IMR-90 (cell line): Measurements from ENCODE around the gene SNAP29. TPM values are rescaled to one million over a fixed set of nuclear protein-coding genes. Genes with fewer than 3 reads are reported as not detected.

Experiments
- ATAC-seq: fragments of 200-7000 bp; cut with Tn5 transposase; 2 replicates; pipeline ENCODE4 v1.9.1; 2020; ENCODE audit warnings: low read depth, mild to moderate bottlenecking, moderate library complexity
- BruUV-seq: library from RNA; stranded (reverse); fragments of 400-500 nt; replicated peaks from 2 replicates; lab custom pipeline; 2021; lab: Mats Ljungman, UMichigan
- CTCF ChIA-PET: fragments of 300-600 bp; formaldehyde crosslinking; extraction: SDS; loops from one replicate; lab custom pipeline; 2021; ENCODE audit warnings: antibody characterized with exemption; lab: Yijun Ruan, JAX
- POLR2A ChIA-PET: fragments of 300-600 bp; sonication (Branson Sonifier 250); formaldehyde crosslinking; loops from one replicate; lab custom pipeline; 2022; ENCODE audit warnings: antibody characterized with exemption; ENCODE audit not compliant: unreplicated experiment; lab: Charles Lee
- DNase-seq: peaks from one replicate; pipeline ENCODE4 v3.0.0; 2013
- H2AFZ ChIP-seq: replicated peaks from 2 replicates; pipeline ENCODE3; 2013; ENCODE audit warnings: low read length, mild to moderate bottlenecking; ENCODE audit not compliant: poor library complexity
- H2AK5ac ChIP-seq: 2 replicates; pipeline ENCODE4 v1.6.1; 2013; ENCODE audit warnings: low read depth, low read length, inconsistent platforms
- H2AK9ac ChIP-seq: replicated peaks from 2 replicates; pipeline ENCODE3; 2013; ENCODE audit warnings: mild to moderate bottlenecking, low read depth, low read length, moderate library complexity; ENCODE audit not compliant: poor library complexity
- H2BK120ac ChIP-seq: 2 replicates; pipeline ENCODE4 v1.6.1; 2013; ENCODE audit warnings: low read depth, low read length, inconsistent platforms
- H2BK15ac ChIP-seq: 3 replicates; pipeline ENCODE4 v1.6.1; 2013; ENCODE audit warnings: low read depth, low read length, inconsistent platforms
- H2BK20ac ChIP-seq: 2 replicates; pipeline ENCODE4 v1.6.1; 2013; ENCODE audit warnings: low read depth, mild to moderate bottlenecking, inconsistent platforms, low read length, moderate library complexity
- H2BK5ac ChIP-seq: 2 replicates; pipeline ENCODE4 v1.6.1; 2013; ENCODE audit warnings: mild to moderate bottlenecking, low read depth, low read length, inconsistent platforms; ENCODE audit not compliant: poor library complexity, severe bottlenecking
- H3K14ac ChIP-seq: replicated peaks from 2 replicates; pipeline ENCODE4 v1.6.1; 2013; ENCODE audit warnings: low read depth, low read length, inconsistent platforms
- H3K18ac ChIP-seq: 2 replicates; pipeline ENCODE4 v1.6.1; 2013; ENCODE audit warnings: low read depth, low read length, control low read depth
- H3K23ac ChIP-seq: 2 replicates; pipeline ENCODE4 v1.6.1; 2013; ENCODE audit warnings: low read depth, low read length, inconsistent platforms
- H3K27ac ChIP-seq: 2 replicates; pipeline ENCODE4 v1.5.1; 2013; ENCODE audit warnings: mild to moderate bottlenecking, control low read depth, low read length; ENCODE audit not compliant: insufficient read depth
- H3K27me3 ChIP-seq: 2 replicates; pipeline ENCODE4 v1.6.1; 2013; ENCODE audit warnings: low read length; ENCODE audit not compliant: control insufficient read depth, insufficient read depth
- H3K36me3 ChIP-seq: 2 replicates; pipeline ENCODE4 v1.6.1; 2013; ENCODE audit warnings: low read length, mixed read lengths; ENCODE audit not compliant: control insufficient read depth, insufficient read depth
- H3K4ac ChIP-seq: 2 replicates; pipeline ENCODE4 v1.6.1; 2013; ENCODE audit warnings: low read depth, low read length, inconsistent platforms
- H3K4me1 ChIP-seq: 2 replicates; pipeline ENCODE4 v1.6.1; 2013; ENCODE audit warnings: low read length, mixed read lengths; ENCODE audit not compliant: control insufficient read depth, insufficient read depth
- H3K4me2 ChIP-seq: 2 replicates; pipeline ENCODE4 v1.6.1; 2013; ENCODE audit warnings: low read depth, mild to moderate bottlenecking, control low read depth, low read length, moderate library complexity
- H3K4me3 ChIP-seq: 2 replicates; pipeline ENCODE4 v1.5.1; 2013; ENCODE audit warnings: low read depth, mild to moderate bottlenecking, control low read depth, low read length, moderate library complexity; ENCODE audit not compliant: insufficient read depth
- H3K56ac ChIP-seq: 2 replicates; pipeline ENCODE4 v1.6.1; 2013; ENCODE audit warnings: low read length, inconsistent platforms; ENCODE audit not compliant: insufficient read depth; ENCODE audit errors: extremely low read depth
- H3K79me1 ChIP-seq, 2 experiments: 2 replicates each; pipeline ENCODE4 v1.6.1; 2013; ENCODE audit warnings: low read length in 2 of 2, inconsistent platforms in 1 of 2, low read depth in 1 of 2
- H3K9ac ChIP-seq: 2 replicates; pipeline ENCODE4 v1.6.1; 2013; ENCODE audit warnings: low read depth, low read length, control low read depth
- H3K9me1 ChIP-seq: 2 replicates; pipeline ENCODE4 v1.6.1; 2013; ENCODE audit warnings: low read length, inconsistent platforms; ENCODE audit not compliant: insufficient read depth
- H3K9me3 ChIP-seq: 2 replicates; pipeline ENCODE4 v1.6.1; 2013; ENCODE audit warnings: low read length; ENCODE audit not compliant: control insufficient read depth, insufficient read depth
- H4K20me1 ChIP-seq: 2 replicates; pipeline ENCODE4 v1.6.1; 2013; ENCODE audit warnings: low read length, inconsistent platforms; ENCODE audit not compliant: insufficient read depth
- H4K5ac ChIP-seq: 2 replicates; pipeline ENCODE4 v1.6.1; 2013; ENCODE audit warnings: mild to moderate bottlenecking, low read depth, low read length, control low read depth
- H4K8ac ChIP-seq, 2 experiments: 2 replicates each; pipeline ENCODE4 v1.6.1; 2013; ENCODE audit warnings: low read depth in 2 of 2, low read length in 2 of 2, control low read depth in 1 of 2, inconsistent platforms in 1 of 2
- H4K91ac ChIP-seq: 2 replicates; pipeline ENCODE4 v1.6.1; 2013; ENCODE audit warnings: low read depth, low read length, inconsistent platforms; ENCODE audit not compliant: insufficient read depth
- BHLHE40 ChIP-seq: fragments of 150-350 bp; IDR thresholded peaks from 2 replicates; pipeline ENCODE4 v1.6.1; 2016; ENCODE audit warnings: mild to moderate bottlenecking, low read depth, low read length
- CHD1 ChIP-seq: IDR thresholded peaks from 2 replicates; pipeline ENCODE4 v1.6.1; 2012; ENCODE audit warnings: low read depth, low read length, improper control_type of control experiment
- ELK1 ChIP-seq: fragments of 150-350 bp; IDR thresholded peaks from 2 replicates; pipeline ENCODE4 v1.6.1; 2016; ENCODE audit warnings: low read depth, mild to moderate bottlenecking, low read length, moderate library complexity, borderline replicate concordance
- MAFK ChIP-seq: IDR thresholded peaks from 2 replicates; pipeline ENCODE4 v1.6.1; 2012; ENCODE audit warnings: low read depth, low read length, improper control_type of control experiment
- MAZ ChIP-seq: IDR thresholded peaks from 2 replicates; pipeline ENCODE4 v1.6.1; 2012; ENCODE audit warnings: low read depth, mild to moderate bottlenecking, low read length, improper control_type of control experiment, moderate library complexity, borderline replicate concordance
- MXI1 ChIP-seq: IDR thresholded peaks from 2 replicates; pipeline ENCODE4 v1.6.1; 2012; ENCODE audit warnings: low read depth, mild to moderate bottlenecking, low read length, moderate library complexity, borderline replicate concordance
- NFE2L2 ChIP-seq: fragments of 150-350 bp; IDR thresholded peaks from 2 replicates; pipeline ENCODE4 v1.6.1; 2016; ENCODE audit warnings: low read depth, mild to moderate bottlenecking, low read length
- POLR2A ChIP-seq: IDR thresholded peaks from 2 replicates; pipeline ENCODE4 v1.6.1; 2012; ENCODE audit warnings: mild to moderate bottlenecking, low read depth, low read length
- RAD21 ChIP-seq: IDR thresholded peaks from 2 replicates; pipeline ENCODE4 v1.6.1; 2012; ENCODE audit warnings: low read length, improper control_type of control experiment
- SMC3 ChIP-seq: fragments of 150-350 bp; IDR thresholded peaks from 2 replicates; pipeline ENCODE4 v1.6.1; 2016; ENCODE audit warnings: low read depth, mild to moderate bottlenecking, antibody characterized with exemption, low read length, moderate library complexity
- USF2 ChIP-seq: fragments of 150-350 bp; IDR thresholded peaks from 2 replicates; pipeline ENCODE4 v1.6.1; 2017; ENCODE audit warnings: mild to moderate bottlenecking, antibody characterized with exemption, low read length, low read depth
- WGBS, 2 experiments: methylation state at CpG; one replicate each; pipeline versions ENCODE4 v1.1.5 to v1.1.7; 2013; ENCODE audit warnings: missing lambda C conversion rate in 2 of 2; ENCODE audit not compliant: insufficient read length in 1 of 2; ENCODE audit errors: extremely low coverage in 2 of 2; 5-methylcytosine and 5-hydroxymethylcytosine counted together
- dilution Hi-C: fragments of 300-500 bp; cut with HindIII; formaldehyde crosslinking; loops from one replicate; pipeline ENCODE4 v1.14.3; 2018; ENCODE audit warnings: low sequenced_read_pairs; ENCODE audit not compliant: unreplicated experiment
- in situ Hi-C: fragments of 300-500 bp; cut with MboI; formaldehyde crosslinking; loops from 3 replicates; pipeline ENCODE4 v1.14.3; 2019; ENCODE audit warnings: low sequenced_read_pairs, inconsistent platforms, mixed read lengths
- intact Hi-C: fragments of 100-400 bp; cut with micrococcal nuclease; formaldehyde crosslinking; loops from 2 replicates; pipeline ENCODE4 v1.10.0; 2022
- polyA plus RNA-seq, 3 experiments: library from polyadenylated mRNA; depleted of rRNA; stranded (reverse); fragments of >200 nt; gene quantifications; 2 replicates each; pipeline ENCODE4 v1.2.3, GENCODE V29; 2012; ENCODE audit warnings: low replicate concordance in 1 of 3
- total RNA-seq: library from RNA; depleted of rRNA; stranded (reverse); fragments of >200 nt; gene quantifications from 2 replicates; pipeline ENCODE4 v1.2.3, GENCODE V29; 2012

Gene SNAP29
- total and polyA plus RNA-seq, 2 of the 4 experiments (the other 2 are of a cell fraction): 10.6 to 29.5 TPM

DNA sequence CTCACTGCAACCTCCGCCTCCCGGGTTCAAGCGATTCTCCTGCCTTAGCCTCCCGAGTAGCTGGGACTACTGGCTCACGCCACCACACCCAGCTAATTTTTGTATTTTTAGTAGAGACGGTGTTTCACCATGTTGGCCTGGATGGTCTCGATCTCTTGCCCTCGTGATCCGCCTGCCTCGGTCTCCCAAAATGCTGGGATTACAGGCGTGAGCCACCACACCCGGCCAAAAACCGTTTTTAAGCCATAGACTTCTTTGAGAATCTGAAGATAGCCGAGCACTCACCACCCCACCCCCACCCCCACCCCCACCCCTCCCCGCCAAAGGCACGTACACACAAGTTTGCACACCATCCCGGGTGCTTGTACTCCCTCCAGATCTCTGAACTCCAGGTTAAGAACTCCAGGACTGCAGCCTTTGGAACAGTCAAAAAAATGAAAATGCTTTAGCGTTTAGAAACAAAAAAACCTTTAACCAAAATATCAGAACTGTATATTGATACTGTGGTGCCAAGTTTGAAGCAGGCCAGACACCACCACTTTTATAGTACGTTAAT, 59.9 kb downstream of the SNAP29 start:
- WGBS, 2 experiments: no CpG with 5 or more reads among the region's 19 CpGs
- no peak overlapping the region for H4K8ac ChIP-seq
- H3K4ac ChIP-seq: peak overlapping the region; percentile 26; the same call in 1 of the 2 replicates
- no peaks in the 10 kb centered on the region for H3K27me3 ChIP-seq
- H3K14ac ChIP-seq: peak overlapping the region; percentile 2; the same call in 1 of the 2 replicates
- ChIA-PET POLR2A (no interaction called here), CTCF (no interaction called here)
- peaks cover 60% of the 10 kb centered on the region for H4K20me1 ChIP-seq
- H3K79me1 ChIP-seq: peaks cover 0 to 15% of the 10 kb centered on the region in 2 experiments; a peak in 2 of 4 replicates
- no peak overlapping the region for H2BK20ac ChIP-seq
- H3K9me1 ChIP-seq: peaks cover 3% of the 10 kb centered on the region; the same call in 1 of the 2 replicates
- H4K91ac ChIP-seq: no peak overlapping the region
- intact Hi-C loops: loop anchor here (10.0 kb wide), 1 partner anchor 114 kb away; no protein-coding TSS in a partner anchor
- no peak overlapping the region for H2BK15ac ChIP-seq
- DNase-seq (no peak), ATAC-seq (no peak)
- H3K9me3 ChIP-seq: no peaks in the 10 kb centered on the region
- peak overlapping the region; percentile 66 for H2BK5ac ChIP-seq
- peak overlapping the region; percentile 94 for H3K4me2 ChIP-seq
- no peak overlapping the region for H2AK9ac ChIP-seq
- in situ Hi-C loops: no loop called here
- H3K36me3 ChIP-seq: no peaks in the 10 kb centered on the region
- H4K5ac ChIP-seq: peak overlapping the region; percentile 80; the same call in 1 of the 2 replicates
- TF ChIP-seq MAFK (no peak), POLR2A (no peak), NFE2L2 (no peak), MAZ (no peak), ELK1 (no peak), SMC3 (no peak), BHLHE40 (no peak), CHD1 (no peak), MXI1 (no peak), RAD21 (no peak), USF2 (no peak)
- no peak overlapping the region for H2BK120ac ChIP-seq
- H2AK5ac ChIP-seq: peak overlapping the region; percentile 65
- peak overlapping the region; percentile 87 for H3K4me3 ChIP-seq
- dilution Hi-C loops: no loop called here
- H2AFZ ChIP-seq: no peak overlapping the region
- H3K18ac ChIP-seq: peak overlapping the region; percentile 48; the same call in 1 of the 2 replicates
- 0 out of 2 replicates have a peak, but pooled peaks cover 4% of the 10 kb centered on the region for H3K4me1 ChIP-seq
- H3K27ac ChIP-seq: peak overlapping the region; percentile 69
- H3K56ac ChIP-seq: no peak overlapping the region
- peak overlapping the region; percentile 85; the same call in 1 of the 2 replicates for H3K23ac ChIP-seq
- no TSS peak for BruUV-seq
- H3K9ac ChIP-seq: peak overlapping the region; percentile 92
